ENCODE data around the gene CARD16. TPM values are rescaled to one million over a fixed set of nuclear protein-coding genes. Genes with fewer than 3 reads are reported as not detected.

Gene CARD16
- total RNA-seq, 1 experiment from 2014 or later, result not detected

DNA sequence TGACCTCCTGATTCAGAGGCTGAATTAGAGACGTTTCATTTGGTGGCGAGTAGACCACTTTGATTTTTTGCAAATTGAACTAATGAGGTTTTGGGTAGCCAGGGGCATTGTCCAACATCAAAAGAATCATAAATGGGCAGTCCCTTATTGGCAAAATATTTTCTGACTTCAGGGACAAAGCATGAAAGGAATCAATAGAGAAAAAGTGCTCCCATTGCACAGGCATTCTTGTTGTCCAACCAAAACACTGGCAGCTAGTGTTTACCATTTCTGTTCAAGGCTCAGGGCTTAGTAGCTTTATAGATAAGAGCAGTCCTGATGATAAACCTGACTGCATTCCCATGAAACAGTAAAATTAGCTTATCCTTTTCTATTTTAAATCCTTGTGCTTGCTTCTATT, 6.4 kb upstream of the CARD16 start (continued):
- TF ChIP-seq ZNF416 (CRISPR knock-in tag; IDR thresholded peaks at IDR 0.05) (no peak), CREM (CRISPR knock-in tag; IDR thresholded peaks at IDR 0.05) (no peak), SMAD4 (CRISPR knock-in tag; IDR thresholded peaks at IDR 0.05) (no peak), ZNF671 (CRISPR knock-in tag; IDR thresholded peaks at IDR 0.05) (no peak)
- TF ChIP-seq, protein P1, sequence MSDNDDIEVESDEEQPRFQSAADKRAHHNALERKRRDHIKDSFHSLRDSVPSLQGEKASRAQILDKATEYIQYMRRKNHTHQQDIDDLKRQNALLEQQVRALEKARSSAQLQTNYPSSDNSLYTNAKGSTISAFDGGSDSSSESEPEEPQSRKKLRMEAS (CRISPR knock-in tag; IDR thresholded peaks at IDR 0.05), result no peak

DNA sequence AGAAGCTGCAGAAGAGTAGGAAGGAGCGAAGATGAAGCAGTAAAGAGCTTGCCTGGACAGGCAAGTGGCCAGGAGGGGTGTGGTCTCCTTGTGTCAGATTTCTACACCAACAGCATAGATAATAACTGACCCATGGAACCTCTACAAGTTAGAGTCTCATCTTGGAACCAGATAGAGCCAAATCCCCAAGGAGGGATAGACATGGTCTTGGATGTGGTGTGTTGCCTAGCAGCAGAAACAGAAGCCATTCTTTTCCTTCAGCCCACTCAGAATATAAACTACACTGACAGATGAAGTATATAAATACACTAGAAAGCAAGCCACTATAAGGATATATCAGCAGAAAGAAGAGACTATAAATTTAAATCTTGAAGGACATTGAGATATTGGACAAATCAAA, 4.3 kb upstream of the CARD16 start:
- no peak for ATAC-seq
- Mint-ChIP-seq H3K4me1 (no peaks in the 10 kb centered on the region), H3K27me3 (ENCODE audit: low read depth) (no peaks in the 10 kb centered on the region), H3K36me3 (no peaks in the 10 kb centered on the region), H3K27ac (no peak overlapping the region), H3K9me3 (no peaks in the 10 kb centered on the region), H3K4me3 (no peak overlapping the region)
- POLR2A ChIA-PET, result no interaction called here
- no peak for TF ChIP-seq TP53 (CRISPR knock-in tag; IDR thresholded peaks at IDR 0.05)
- no peak for TF ChIP-seq CREM (CRISPR knock-in tag; IDR thresholded peaks at IDR 0.05)
- TF ChIP-seq, protein P2, sequence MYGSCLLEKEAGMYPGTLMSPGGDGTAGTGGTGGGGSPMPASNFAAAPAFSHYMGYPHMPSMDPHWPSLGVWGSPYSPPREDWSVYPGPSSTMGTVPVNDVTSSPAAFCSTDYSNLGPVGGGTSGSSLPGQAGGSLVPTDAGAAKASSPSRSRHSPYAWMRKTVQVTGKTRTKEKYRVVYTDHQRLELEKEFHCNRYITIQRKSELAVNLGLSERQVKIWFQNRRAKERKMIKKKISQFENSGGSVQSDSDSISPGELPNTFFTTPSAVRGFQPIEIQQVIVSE (CRISPR knock-in tag; IDR thresholded peaks at IDR 0.05; ENCODE audit: borderline replicate concordance), result no peak
- no peak for TF ChIP-seq SP1 (CRISPR knock-in tag; conservative IDR thresholded peaks at IDR 0.05)
- no peak for TF ChIP-seq ZNF232 (CRISPR knock-in tag; IDR thresholded peaks at IDR 0.05)
- no peak for TF ChIP-seq SMAD4 (CRISPR knock-in tag; IDR thresholded peaks at IDR 0.05)
- TF ChIP-seq ZNF219 (CRISPR knock-in tag; IDR thresholded peaks at IDR 0.05; ENCODE audit: borderline replicate concordance), result no peak
- no peak for TF ChIP-seq ZNF671 (CRISPR knock-in tag; IDR thresholded peaks at IDR 0.05)
- TF ChIP-seq FOXP1 (CRISPR knock-in tag; IDR thresholded peaks at IDR 0.05; ENCODE audit: borderline replicate concordance), result no peak
- TF ChIP-seq ETV6 (CRISPR knock-in tag; IDR thresholded peaks at IDR 0.05), result no peak
- no peak for TF ChIP-seq GTF2I (CRISPR knock-in tag; conservative IDR thresholded peaks at IDR 0.05)
- TF ChIP-seq, protein P3, sequence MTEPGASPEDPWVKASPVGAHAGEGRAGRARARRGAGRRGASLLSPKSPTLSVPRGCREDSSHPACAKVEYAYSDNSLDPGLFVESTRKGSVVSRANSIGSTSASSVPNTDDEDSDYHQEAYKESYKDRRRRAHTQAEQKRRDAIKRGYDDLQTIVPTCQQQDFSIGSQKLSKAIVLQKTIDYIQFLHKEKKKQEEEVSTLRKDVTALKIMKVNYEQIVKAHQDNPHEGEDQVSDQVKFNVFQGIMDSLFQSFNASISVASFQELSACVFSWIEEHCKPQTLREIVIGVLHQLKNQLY (CRISPR knock-in tag; IDR thresholded peaks at IDR 0.05), result no peak
- no peak for TF ChIP-seq NR1H2 (CRISPR knock-in tag; IDR thresholded peaks at IDR 0.05)
- TF ChIP-seq, protein P4, sequence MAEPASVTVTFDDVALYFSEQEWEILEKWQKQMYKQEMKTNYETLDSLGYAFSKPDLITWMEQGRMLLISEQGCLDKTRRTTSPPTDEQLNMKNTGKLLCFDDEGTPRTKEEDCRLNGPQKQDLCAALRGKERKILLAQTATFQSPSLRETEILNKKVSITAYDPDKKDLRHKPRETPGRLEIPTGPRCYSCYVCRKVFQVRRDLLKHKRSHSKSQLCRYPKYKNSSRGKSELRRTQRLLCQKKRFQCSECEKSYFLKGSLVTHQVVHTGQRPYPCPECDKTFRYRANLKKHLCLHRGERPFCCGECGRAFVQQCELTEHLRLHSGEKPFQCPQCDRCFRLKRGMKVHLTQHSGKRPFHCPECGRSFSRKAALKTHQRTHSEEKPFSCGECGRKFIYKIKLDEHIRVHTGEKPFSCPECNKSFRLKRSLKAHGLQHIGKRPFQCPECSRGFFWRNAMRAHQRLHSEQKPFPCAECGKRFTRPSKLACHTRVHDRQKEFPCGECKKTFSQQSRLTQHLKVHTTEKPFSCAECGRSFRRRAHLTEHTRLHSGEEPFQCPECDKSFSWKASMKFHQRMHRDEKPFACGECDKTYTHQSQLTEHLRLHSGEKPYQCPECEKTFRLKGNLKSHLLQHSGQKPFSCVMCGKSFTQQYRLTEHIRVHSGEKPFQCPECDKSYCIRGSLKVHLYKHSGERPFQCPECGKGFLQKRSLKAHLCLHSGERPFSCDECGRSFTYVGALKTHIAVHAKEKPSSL (CRISPR knock-in tag; conservative IDR thresholded peaks at IDR 0.05), result no peak
- TF ChIP-seq, protein P5, sequence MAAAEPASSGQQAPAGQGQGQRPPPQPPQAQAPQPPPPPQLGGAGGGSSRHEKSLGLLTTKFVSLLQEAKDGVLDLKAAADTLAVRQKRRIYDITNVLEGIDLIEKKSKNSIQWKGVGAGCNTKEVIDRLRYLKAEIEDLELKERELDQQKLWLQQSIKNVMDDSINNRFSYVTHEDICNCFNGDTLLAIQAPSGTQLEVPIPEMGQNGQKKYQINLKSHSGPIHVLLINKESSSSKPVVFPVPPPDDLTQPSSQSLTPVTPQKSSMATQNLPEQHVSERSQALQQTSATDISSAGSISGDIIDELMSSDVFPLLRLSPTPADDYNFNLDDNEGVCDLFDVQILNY (CRISPR knock-in tag; IDR thresholded peaks at IDR 0.05), result no peak
- TF ChIP-seq, protein P6, sequence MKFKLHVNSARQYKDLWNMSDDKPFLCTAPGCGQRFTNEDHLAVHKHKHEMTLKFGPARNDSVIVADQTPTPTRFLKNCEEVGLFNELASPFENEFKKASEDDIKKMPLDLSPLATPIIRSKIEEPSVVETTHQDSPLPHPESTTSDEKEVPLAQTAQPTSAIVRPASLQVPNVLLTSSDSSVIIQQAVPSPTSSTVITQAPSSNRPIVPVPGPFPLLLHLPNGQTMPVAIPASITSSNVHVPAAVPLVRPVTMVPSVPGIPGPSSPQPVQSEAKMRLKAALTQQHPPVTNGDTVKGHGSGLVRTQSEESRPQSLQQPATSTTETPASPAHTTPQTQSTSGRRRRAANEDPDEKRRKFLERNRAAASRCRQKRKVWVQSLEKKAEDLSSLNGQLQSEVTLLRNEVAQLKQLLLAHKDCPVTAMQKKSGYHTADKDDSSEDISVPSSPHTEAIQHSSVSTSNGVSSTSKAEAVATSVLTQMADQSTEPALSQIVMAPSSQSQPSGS (CRISPR knock-in tag; IDR thresholded peaks at IDR 0.05; ENCODE audit: borderline replicate concordance, low read depth), result no peak
- no peak for DNase-seq (ENCODE audit: low spot score)
- CTCF ChIA-PET, result no interaction called here

DNA sequence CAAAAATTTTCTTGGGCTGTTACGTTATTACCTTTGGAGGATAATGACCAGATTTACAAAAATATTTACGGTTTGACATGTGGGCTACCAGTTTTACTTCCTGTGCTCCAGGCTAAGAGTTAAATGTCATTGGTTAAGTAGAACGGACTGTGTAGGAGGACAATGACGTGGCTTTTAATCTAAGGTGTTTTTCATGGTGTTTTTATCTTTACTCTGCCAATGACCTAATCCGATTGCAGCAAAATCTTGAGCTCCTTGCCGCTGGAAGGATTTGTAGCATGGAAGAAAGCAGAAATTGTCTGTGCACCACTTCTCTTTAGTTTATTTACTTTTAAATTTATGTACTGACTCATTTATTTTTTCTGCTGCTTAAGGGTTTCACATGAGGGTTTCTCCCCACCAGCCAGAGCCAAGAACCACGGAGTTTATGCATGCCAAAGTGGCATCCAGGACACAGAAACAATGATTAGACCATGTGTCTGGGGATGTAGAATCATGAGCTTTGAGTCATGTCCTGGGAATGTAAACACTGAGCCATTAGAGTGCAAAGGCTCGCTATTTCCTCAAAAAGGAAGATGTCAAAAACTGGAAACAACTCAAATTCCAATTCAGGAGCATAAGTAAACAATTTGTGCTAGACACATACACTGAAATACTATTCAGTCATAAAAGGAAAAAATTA, 1.9 kb upstream of the CARD16 start:
- no peaks in the 10 kb centered on the region for H3K27me3 Mint-ChIP-seq (ENCODE audit: low read depth)
- H3K4me3 Mint-ChIP-seq, result no peak overlapping the region
- CTCF ChIA-PET, result no interaction called here
- no peaks in the 10 kb centered on the region for H3K36me3 Mint-ChIP-seq
- H3K9me3 Mint-ChIP-seq, result no peaks in the 10 kb centered on the region
- H3K27ac Mint-ChIP-seq, result no peak overlapping the region
- no peak for ATAC-seq
- TF ChIP-seq GABPB1 (CRISPR knock-in tag; IDR thresholded peaks at IDR 0.05) (peak; percentile 36; the same call in 1 of the 2 replicates), NR2C2 (CRISPR knock-in tag; IDR thresholded peaks at IDR 0.05) (no peak)
- DNase-seq (ENCODE audit: low spot score), result no peak
- POLR2A ChIA-PET, result no interaction called here
- no peaks in the 10 kb centered on the region for H3K4me1 Mint-ChIP-seq
